ENCODE data around the gene SLC6A11. TPM values are rescaled to one million over a fixed set of nuclear protein-coding genes. Genes with fewer than 3 reads are reported as not detected.

Gene SLC6A11
- total RNA-seq, 4 donors from 2014 or later = not detected

DNA sequence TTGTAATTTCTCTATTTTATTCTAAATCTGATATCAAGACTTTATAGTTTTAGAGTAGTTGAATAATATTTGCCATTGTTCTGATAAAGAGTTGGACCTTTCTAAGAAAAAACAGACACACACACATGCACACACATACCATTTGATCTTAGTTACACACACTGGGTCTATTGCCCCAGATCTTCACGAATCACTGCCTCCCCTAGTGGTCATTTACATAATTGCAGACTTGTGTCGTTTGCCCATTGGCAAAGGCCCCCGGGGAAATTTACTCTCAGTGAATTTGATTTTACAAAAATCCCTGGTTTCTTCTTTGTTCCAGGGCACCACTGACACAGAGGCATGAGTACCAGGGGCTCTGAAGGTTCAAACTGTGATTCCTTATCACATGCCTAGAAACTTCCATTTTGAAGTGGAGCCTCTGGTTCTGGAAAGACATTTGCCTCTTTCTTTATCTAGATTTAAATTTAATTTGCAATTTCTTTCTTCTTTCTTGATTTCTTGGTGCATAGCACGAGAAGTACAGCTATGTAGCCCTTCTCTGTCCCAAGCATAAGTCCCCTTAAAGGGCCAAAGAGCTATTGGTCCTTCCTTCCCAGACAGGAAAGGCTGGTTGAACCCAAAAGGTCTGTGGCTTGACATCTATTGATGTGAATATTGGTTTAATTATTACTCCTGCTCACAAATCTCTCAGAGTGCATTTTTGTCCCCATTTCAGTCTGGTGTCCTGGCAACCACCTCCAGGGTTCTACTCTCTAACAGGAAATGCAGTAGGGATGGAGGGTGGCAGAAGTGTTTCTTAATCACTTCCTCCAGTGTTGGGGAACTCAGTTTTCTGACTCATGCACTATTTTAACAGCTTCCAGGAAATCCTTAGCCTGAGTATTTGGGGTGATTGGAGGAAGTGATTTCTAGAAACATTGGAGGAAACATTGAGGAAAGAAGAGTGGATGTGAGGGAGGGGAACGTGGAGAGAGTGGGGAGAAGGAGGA lies 32.4 kb upstream of the SLC6A11 start:
- intact Hi-C loops (cut with DNase I; ENCODE audit: low total_unique reads) (no loop called here), in situ Hi-C loops (cut with MboI; ENCODE audit: low sequenced_read_pairs in 4 of 4) (no loop called here)
- Histone ChIP-seq H3K4me1 (no peaks in the 10 kb centered on the region), H3K27ac (no peak overlapping the region), H3K9me3 (no peaks in the 10 kb centered on the region), H3K36me3 (no peaks in the 10 kb centered on the region), H3K4me3 (no peak overlapping the region), H3K27me3 (peaks cover 0 to 8% (median 5%) of the 10 kb centered on the region in 3 donors)
- TF ChIP-seq POLR2A (IDR thresholded peaks at IDR 0.05) = no peak
- TF ChIP-seq, protein P1, sequence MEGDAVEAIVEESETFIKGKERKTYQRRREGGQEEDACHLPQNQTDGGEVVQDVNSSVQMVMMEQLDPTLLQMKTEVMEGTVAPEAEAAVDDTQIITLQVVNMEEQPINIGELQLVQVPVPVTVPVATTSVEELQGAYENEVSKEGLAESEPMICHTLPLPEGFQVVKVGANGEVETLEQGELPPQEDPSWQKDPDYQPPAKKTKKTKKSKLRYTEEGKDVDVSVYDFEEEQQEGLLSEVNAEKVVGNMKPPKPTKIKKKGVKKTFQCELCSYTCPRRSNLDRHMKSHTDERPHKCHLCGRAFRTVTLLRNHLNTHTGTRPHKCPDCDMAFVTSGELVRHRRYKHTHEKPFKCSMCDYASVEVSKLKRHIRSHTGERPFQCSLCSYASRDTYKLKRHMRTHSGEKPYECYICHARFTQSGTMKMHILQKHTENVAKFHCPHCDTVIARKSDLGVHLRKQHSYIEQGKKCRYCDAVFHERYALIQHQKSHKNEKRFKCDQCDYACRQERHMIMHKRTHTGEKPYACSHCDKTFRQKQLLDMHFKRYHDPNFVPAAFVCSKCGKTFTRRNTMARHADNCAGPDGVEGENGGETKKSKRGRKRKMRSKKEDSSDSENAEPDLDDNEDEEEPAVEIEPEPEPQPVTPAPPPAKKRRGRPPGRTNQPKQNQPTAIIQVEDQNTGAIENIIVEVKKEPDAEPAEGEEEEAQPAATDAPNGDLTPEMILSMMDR (IDR thresholded peaks at IDR 0.05 in 4 of 5, conservative IDR thresholded peaks at IDR 0.05 in 1 of 5) = peak; percentile 42 to 70 (median 61)
- no peak for DNase-seq
- ATAC-seq = no peak

GRCh38 chr3:10786640-10787039 lies 29.4 kb upstream of the SLC6A11 start:
- DNase-seq (no peak), ATAC-seq (no peak)
- no peaks in the 10 kb centered on the region for H3K9me3 ChIP-seq
- intact Hi-C loops (cut with DNase I; ENCODE audit: low total_unique reads) = no loop called here
- no peaks in the 10 kb centered on the region for H3K36me3 ChIP-seq
- no peak overlapping the region for H3K27ac ChIP-seq
- TF ChIP-seq POLR2A (IDR thresholded peaks at IDR 0.05) = no peak
- TF ChIP-seq, protein P1 (IDR thresholded peaks at IDR 0.05 in 4 of 5, conservative IDR thresholded peaks at IDR 0.05 in 1 of 5) = no peak
- peaks cover 0 to 13% (median 10%) of the 10 kb centered on the region in 3 donors for H3K27me3 ChIP-seq
- no peak overlapping the region for H3K4me3 ChIP-seq
- no peaks in the 10 kb centered on the region for H3K4me1 ChIP-seq
- in situ Hi-C loops (cut with MboI; ENCODE audit: low sequenced_read_pairs in 4 of 4) = no loop called here

DNA sequence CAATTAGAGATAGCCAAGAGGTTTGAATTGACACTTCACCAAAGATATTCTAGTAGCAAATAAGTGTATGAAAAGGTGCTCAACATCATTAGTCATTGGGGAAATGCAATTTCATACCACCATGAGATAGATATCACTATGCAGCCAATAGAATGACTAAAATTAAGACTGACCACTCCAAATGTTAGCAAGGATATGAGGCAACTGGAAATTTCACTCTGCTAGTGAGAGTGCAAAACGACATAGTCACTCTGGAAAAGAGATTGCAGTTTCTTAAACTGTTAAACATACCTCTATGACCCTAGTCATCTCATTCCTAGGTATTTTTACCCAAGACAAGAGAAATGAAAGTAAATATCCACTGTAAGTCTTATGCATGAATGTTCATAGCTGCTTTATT lies 27.6 kb upstream of the SLC6A11 start:
- H3K27me3 ChIP-seq = peaks cover 5 to 13% (median 10%) of the 10 kb centered on the region in 3 donors
- DNase-seq (no peak), ATAC-seq (no peak)
- TF ChIP-seq, protein P1 (IDR thresholded peaks at IDR 0.05 in 4 of 5, conservative IDR thresholded peaks at IDR 0.05 in 1 of 5) = no peak
- TF ChIP-seq POLR2A (IDR thresholded peaks at IDR 0.05) = no peak
- no peak overlapping the region for H3K27ac ChIP-seq
- H3K36me3 ChIP-seq = no peaks in the 10 kb centered on the region
- in situ Hi-C loops (cut with MboI; ENCODE audit: low sequenced_read_pairs in 4 of 4) = no loop called here
- H3K4me1 ChIP-seq = no peaks in the 10 kb centered on the region
- intact Hi-C loops (cut with DNase I; ENCODE audit: low total_unique reads) = no loop called here
- no peaks in the 10 kb centered on the region for H3K9me3 ChIP-seq
- no peak overlapping the region for H3K4me3 ChIP-seq

- ATAC-seq (no peak), DNase-seq (no peak)
- intact Hi-C loops (cut with DNase I; ENCODE audit: low total_unique reads) (no loop called here), in situ Hi-C loops (cut with MboI; ENCODE audit: low sequenced_read_pairs in 4 of 4) (no loop called here)
- Histone ChIP-seq H3K27ac (no peak overlapping the region), H3K4me3 (no peak overlapping the region), H3K4me1 (no peaks in the 10 kb centered on the region), H3K27me3 (peaks cover 5 to 13% (median 8%) of the 10 kb centered on the region in 3 donors), H3K9me3 (no peaks in the 10 kb centered on the region), H3K36me3 (no peaks in the 10 kb centered on the region)
- TF ChIP-seq, protein P1 (IDR thresholded peaks at IDR 0.05 in 4 of 5, conservative IDR thresholded peaks at IDR 0.05 in 1 of 5) = no peak
- TF ChIP-seq POLR2A (IDR thresholded peaks at IDR 0.05) = no peak
Observed at GRCh38 chr3:10790713-10791112, 25.3 kb upstream of the SLC6A11 start.

All from gastrocnemius medialis (tissue), 4 donors.